HG02571 (cell line): ENCODE measurements around the gene DSG2.
A peak's percentile ranks its signal among the peaks of the same experiment; 100 is the strongest.
"Not testable (repeated sequence)": the region's sequence is repeated elsewhere in the genome, so short reads cannot be mapped to it uniquely, and the experiment has no call there.

Source experiments
- ATAC-seq: cut with Tn5 transposase; IDR thresholded peaks from one replicate; pipeline ENCODE4 v1.9.1; 2021; ENCODE audit warnings: mild to moderate bottlenecking, moderate library complexity; ENCODE audit not compliant: unreplicated experiment

DSG2 gene

DNA sequence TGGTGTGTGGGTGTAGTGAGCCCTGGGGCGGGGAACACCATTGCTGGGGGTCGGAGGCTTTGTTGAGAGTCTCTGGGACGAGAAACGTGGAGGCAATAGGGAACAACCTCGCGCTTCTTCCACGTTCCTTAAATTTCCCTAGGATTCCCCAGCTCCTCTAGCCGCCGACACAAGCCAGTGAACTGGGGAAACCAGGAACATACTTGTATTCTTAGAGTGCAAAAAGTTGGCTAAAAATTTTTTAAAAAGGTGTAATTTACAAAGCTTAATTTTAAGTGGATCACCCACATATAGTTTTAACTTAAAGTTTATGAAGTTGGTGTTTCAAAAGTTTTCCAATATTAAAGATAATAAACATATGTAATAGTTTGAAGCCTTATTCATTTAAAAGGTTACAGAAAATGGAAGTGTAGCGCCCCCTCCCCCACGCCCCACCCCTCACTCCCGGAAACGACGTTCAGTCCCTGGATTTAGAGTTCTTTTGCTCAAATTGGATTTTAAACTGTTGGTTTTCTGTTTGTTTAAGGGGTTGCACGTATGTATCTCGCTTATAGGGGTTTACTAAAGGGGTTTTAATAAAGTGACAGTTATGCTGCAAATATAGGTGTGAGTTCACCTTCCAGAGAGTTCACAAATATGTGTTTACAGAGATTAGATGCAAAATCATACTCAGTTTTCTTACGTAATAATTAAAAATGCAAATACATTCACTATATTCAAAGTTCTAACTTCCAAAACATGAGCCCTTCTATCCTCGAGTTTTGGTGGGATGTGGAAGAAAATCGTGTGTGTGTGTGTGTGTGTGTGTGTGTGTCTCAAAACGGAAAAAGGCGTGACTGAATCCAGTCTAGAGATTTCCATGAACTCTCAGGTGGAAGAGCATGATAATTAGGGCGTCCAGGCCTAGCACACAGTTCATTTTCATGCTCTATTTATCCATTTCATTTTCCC is 872 bp downstream of the DSG2 start:
- ATAC-seq, result peak; percentile 22

DNA sequence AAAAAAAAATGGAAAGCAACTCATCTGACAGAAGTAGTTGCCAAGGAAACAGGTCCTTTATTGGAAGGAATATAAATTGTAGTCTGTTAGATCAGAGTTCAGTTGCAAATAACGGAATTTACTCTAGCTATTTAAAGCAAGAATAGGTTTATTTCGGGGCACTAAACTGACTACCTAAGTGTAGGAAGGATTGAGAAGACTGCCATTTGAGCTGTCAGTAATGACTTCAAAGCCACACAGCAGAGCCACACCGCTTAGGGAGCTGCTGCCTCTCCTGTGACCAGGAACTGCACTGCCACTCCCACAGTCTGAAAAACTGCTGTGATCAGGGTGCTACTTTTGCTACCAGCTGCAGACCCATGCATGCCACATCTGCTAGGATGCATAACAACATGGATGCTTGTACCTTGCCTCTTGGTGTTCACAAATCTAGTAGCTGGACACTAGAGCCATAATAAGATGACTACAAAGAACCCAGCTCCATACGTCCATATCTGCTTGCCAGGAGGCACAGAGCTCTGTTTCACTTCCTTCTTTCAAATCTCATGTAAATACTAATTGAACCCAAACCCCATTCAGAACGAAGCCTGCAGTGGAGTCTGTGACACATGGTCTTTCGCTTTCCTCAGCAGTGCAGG is 2.2 kb downstream of the DSG2 start:
- peak; percentile 89 for ATAC-seq

DNA sequence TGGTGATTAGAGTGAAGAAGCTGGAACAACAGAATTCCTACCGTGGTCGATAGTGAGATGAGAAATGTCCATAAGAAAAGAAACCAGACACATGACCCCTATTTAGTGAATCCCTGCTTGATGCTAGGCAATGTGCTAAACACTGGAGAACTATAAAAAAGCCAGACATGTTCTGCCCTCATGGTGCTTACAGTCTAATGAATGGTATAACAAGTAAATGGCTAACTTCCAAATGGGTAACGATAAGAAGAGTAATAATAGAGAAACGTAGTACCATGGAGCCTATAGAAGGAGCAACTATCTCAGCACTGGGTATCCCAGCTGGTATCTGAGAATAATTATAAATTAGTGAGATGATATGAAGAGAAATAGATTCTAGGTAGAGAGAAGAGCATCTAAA is 5.0 kb downstream of the DSG2 start:
- ATAC-seq, result no peak

DNA sequence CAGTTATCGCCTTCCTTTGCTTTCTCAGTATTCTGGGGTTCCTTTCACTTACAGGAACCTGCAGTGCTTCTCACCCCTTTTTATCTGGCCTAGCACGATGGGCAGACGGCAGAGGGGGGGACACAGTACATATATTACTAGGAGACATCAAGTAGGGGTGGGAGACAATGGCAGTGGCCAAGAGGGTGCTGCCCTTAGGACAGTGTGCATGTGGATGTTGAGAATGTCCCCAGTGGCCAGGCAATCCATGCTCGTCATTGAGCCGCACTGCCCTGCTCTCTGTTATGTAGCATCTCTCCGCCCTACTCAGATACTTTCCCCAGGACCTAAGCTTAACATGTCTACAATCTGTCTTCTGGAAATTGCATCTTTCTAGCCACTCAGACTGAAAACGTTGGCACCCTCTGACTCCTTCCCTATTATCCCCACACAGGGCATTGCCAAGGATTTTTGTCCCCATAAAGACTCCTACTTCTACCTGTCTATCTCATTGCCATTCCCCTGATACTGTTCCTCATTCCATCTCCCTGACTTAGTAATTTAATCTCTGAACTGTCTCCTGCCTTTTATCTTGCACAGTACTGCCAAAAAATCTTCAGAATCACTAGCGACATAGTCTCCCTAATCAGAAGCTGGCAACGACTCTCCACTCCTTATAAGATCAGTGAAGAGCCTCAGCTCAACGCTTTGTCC is 6.6 kb downstream of the DSG2 start:
- ATAC-seq, result no peak

DNA sequence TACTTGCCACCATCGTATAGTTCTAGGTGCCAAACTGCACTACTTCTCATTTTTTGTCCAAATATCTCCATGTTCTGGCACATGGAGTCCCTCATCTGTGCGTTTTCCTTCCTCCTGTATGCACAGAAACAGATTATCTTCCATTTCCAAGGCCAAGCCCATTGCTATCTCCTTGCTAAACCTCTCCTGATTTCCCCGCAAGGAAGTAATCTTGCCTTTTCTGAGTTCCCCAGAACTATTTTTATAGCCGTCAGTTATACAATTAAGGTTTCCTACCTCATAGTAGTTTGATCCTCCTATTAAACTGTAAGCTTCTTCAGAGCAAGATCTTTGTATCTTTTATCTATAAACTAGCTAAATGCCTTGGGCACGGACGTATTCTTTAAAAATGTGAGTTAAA is 7.2 kb downstream of the DSG2 start:
- ATAC-seq, result no peak

DNA sequence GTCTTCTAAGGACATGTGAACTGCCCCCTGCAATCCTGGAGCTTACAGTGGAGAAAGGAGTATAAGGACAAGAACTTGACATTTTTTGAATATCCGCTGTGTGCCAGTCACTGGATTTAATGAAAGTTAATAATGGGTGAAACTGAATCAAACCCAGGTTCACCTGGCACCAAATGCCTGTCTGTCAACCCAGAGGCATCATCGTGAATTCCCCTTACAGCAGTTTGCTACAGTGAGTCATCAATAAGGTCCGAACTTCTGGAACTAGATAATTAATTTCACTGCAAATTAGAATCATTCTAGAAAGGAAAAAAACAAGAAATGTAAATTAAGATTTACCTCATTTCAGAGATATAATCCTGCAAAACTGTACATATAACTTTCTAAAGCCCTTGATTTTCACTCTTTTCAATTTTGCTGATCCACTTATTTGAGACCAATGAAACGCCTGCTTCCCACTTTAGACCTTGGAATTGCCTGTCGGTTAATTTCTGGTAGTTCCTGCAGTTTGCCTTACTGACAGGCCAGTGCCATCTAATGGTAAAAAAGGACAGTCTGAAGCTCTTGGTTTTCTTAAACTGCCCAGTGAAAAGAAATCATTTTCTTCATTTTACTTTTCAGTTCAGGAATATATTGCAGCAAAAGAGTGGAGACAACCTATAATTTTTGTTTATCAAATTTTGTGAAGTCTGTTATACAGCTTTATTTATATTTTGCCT is 8.2 kb downstream of the DSG2 start:
- no peak for ATAC-seq

DNA sequence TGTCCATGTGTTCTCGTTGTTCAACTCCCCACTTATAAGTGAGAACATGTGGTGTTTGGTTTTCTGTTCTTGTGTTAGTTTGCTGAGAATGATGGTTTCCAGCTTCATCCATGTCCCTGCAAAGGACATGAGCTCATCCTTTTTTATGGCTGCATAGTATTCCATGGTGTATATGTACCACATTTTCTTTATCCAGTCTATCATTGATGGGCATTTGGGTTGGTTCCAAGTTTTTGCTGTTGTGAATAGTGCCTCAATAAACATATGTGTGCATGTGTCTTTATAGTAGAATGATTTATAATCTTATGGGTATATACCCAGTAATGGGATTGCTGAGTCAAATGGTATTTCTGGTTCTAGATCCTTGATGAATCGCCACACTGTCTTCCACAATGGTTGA is 9.1 kb downstream of the DSG2 start:
- ATAC-seq, result not testable (repeated sequence)

DNA sequence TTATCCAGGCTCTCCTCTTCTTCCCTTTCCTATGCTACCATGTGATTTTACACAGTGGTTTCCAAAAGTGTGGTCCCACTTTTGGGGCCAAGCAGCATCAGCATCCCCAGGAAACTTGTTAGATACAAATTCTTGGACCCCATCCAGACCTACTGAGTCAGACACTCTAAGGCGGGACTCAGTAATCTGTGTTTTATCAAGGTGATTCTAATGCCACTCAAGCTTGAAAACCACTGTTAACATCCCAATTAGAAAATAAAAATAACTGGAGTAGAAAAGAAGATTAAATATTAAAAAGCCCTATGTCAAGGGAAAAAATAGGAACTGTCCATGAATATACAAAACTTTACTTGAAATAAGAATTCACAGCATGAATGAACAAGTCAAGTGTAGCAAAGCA is 10.8 kb downstream of the DSG2 start:
- no peak for ATAC-seq

DNA sequence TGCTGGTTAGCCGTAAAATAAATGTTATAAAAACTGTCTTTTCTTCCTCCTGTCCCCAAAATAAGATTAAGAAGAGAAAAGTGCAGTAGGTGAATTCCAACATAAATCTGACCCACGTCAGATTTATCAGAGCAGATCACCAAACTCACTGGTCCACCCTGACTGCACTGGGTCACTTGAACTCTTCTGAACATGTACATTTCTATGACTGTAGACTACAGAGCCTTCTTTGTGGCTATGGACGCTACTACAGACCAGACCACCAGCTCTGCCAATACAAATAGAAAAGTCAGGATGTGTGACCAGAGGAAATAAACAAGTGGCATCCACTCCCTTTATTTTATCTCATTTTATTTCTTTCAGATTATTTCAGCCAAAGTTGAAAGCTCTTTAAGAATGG is 11.6 kb downstream of the DSG2 start:
- ATAC-seq, result no peak

DNA sequence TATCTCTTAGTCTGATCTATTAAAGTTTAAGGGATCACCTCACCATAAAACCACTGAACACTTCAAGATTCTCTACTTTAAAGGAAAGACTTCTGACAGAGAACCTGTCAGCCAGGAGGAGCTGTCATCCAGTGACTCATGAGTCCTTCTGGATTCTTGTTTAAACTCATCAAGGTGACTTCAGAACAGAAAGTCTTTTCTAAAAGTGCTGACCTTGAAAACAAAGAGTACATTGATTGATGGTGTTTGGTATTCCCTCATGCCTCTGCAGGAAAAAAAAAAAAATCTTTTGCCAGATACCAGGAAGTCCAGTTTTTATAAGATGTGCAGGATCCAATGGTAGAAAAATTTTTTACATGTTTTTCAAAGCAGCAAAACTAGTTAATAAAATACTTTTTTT is 12.3 kb downstream of the DSG2 start:
- no peak for ATAC-seq

DNA sequence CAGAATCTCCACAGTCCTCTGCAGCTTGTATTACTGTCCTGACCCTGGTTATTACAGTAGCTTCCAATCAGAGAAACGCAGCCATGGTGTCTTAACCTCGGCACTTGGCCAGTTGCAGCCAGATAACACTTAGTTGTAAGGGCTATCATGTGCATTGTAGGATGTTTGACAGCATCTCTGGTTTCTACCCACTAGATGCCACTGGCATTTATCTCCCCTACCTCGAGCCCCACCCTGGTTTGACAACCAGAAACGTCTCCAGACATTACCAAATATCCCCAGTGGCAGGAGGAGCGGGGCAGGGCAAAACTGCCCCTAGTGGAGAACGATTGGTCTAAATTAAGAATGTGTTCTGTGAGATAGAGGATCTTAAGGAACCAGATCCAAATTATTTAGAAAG is 13.1 kb downstream of the DSG2 start:
- no peak for ATAC-seq

DNA sequence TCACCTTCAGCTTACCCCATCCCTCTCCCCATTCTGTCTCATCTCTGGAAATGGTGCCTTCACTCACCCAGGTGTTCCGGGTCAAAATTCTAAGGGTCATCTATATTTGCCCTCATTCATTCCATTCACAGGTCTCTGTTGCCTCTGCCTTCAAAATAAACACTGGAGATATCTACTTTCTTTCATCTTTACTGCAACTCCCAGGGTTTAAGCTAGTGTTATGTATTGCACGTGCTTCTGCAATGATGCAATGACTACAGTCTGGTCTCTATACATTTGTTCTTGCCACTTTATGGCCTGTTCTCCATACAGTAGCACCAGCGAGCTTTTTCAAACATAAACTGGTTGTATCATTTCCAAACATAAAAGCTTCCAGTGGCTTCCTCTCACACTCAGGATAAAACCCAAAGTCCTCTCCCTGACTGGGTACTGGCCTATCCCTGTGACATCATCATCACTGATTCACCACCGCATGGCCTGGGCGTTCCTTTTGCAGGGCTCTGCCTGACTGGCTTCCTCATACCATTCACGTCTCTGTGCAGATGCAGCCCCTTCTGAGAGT is 14.3 kb downstream of the DSG2 start:
- no peak for ATAC-seq

DNA sequence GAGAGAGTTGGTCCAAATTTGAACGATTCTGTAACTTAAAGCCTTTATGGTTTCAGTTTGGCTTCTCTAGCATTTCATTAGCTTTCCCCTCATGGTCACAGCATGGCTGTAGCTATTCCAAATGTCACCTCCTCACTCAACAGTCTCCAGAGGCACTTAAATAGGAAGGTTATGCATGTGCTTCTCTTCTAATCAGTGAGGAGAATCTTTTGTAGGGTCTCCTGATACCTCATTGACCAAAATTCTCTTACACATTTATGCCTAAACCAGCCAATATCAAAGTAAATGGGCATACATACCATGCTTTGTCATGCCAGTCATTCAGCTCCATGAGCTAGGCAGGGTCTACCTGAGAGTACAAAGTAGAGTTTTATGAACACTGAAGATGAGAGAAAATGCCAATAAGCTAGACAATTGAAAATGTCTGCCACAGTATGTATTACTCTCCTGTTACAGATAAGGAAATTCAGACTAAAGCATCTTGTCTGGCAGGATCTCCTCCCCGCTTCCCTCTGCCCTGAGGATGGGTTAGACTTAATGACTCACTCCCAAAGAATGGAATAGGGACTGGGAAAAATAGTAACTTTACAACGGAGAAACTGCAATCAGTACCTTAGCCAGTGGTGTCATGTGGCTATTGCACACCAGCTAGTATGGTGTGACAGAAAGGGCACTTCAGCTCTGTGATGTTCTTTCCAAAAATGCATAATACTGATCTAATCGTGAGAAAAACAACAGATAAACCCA is 15.4 kb downstream of the DSG2 start:
- no peak for ATAC-seq

DNA sequence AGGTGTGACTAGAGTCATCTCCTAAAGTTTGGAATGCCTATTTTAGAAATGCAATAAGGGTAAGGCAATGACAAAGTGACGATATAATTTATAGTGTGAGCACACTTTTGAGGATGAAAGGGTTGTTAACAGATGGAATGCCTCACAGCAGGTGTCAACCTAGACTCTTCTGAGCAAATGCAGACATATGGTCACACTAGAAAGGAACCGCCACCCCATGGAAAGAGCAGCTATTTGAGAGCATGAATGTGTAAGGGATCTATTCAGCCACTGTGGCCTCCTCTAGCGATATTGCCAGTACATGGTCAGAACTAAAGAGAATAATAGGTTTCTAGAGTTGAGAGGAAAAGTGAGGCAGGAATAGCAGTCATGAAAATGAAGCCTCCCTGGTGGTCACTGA is 18.5 kb downstream of the DSG2 start:
- ATAC-seq, result no peak

DNA sequence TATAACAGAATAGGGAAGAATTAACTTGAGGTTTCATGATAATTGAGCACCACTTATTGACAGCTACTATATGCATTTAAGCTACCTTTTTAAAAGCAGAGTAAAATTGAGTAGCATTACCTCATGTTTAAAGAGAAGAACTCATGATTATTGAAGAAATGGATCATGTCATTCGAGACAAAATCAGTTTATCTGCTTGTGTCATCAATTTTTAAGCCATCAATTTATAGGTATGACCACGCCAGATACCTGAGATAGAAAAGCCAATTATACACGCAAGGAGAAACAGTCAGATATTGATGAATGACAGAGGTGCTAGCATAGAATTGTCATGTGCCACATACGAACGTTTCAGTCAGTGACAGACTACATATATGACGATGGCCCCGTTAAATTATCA is 28.4 kb downstream of the DSG2 start:
- ATAC-seq, result no peak

DNA sequence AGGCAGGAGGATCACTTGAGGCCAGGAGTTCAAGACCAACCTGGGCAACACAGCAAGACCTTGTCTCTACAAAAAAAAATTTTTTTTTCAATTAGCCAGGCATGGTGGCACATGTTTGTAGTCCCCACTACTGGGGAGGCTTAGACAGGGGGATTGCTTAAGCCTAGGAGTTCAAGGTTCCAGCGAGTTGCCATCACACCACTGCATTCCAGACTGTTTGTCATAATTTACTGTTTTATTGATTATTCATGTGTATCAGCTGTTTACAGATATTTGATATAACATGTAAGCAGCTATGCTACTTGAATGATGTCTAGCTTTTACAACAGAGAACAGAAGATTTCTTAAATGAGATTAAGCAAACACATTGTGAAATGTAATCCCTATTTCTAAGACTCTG is 35.3 kb downstream of the DSG2 start:
- no peak for ATAC-seq

DNA sequence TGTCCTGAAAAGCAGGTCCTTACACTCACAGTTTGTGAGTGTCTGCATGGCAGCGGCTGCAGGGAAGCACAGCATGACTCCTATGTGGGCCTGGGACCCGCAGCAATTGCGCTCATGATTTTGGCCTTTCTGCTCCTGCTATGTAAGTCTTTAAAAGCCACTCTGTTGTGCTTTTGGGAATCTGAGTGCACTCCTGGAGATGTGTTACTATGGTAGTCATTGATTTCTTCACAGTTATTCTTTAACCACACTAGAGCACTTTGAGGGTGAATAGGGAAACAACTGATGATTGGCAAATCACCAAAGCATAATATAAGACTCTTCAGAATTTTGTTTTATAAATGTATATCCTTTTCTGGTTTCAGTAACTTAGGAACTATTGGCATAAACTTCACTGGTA is 40.9 kb downstream of the DSG2 start:
- ATAC-seq, result no peak

DNA sequence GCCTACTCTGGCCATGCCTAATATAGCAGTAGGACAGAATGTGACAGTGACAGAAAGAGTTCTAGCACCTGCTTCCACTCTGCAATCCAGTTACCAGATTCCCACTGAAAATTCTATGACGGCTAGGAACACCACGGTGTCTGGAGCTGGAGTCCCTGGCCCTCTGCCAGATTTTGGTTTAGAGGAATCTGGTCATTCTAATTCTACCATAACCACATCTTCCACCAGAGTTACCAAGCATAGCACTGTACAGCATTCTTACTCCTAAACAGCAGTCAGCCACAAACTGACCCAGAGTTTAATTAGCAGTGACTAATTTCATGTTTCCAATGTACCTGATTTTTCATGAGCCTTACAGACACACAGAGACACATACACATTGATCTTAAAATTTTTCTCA is 48.5 kb downstream of the DSG2 start:
- no peak for ATAC-seq

DNA sequence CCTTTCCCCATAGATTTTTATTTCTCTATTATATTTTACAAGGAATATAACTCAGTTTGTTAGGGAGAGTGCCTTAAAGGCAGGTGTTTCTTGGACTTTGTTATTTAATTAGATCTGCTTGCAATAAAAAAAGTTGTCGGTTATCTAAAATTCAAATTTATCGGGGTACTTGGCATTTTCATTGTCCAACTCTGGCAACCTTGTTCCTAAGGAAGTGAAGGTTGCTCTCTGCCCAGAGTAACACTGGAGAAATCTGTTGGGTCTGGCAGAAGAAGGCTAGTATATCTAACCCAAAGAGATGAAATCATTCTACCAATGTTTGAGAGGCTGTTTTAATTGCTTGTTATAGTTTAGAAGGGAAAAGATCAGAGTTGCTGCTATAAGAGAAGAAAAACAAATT is 50.9 kb downstream of the DSG2 start:
- ATAC-seq, result no peak

DNA sequence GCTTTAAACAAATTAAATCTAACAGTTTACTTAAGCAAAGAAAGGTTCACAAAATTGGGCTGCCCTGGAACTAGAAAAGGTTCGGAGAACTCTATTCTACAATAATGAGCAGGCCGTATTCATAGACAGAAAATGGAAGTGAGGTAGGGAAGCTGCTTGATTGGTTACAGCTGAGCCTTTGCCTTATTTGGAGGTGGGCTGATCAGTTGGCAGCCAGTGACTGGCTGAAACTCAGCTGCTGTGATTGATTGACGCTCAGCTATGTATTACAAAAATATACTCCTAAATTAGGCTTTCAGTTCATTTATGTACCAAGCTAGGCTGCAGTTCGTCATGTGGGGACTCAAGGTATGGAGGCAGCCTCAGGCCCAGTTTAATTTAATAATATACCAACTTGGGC is 51.4 kb downstream of the DSG2 start:
- ATAC-seq, result no peak
